GM15510 (cell line): ENCODE results near the gene GJB4.

Experiments used
- POLR2A ChIP-seq: IDR thresholded peaks from 3 replicates; pipeline ENCODE4 v1.6.1; 2011; ENCODE audit warnings: borderline replicate concordance; ENCODE audit not compliant: insufficient read length; ENCODE audit errors: extremely low read depth

The GJB4 gene

GRCh38 chr1:34770891-34771504 lies 11.5 kb downstream of the GJB4 start:
- no peak for TF ChIP-seq POLR2A

GRCh38 chr1:34771573-34772371 lies 12.2 kb downstream of the GJB4 start:
- no peak for TF ChIP-seq POLR2A

- no peak for TF ChIP-seq POLR2A
These were observed 15.4 kb downstream of the GJB4 start for GRCh38 chr1:34774957-34775356.

DNA sequence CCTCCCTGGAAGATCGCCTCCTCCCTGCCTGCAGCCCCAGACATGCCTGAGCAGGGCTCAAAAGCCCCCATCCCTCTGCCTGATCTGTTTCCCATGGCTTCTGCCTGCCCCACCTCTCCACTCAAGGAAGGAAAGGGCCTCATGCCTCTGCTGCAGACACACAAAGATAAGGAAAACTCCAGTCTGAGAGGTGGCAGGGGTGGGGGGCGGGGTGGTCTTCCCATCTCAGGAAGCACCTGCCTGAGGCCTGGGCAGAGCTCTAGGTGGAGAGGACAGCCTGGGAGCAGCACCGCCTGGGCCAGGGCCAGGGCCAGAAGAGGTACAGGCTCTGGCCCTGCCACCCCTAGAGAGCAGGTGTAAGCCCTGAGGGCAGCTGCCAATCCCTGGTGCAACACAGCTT lies 17.4 kb downstream of the GJB4 start:
- no peak for TF ChIP-seq POLR2A

DNA sequence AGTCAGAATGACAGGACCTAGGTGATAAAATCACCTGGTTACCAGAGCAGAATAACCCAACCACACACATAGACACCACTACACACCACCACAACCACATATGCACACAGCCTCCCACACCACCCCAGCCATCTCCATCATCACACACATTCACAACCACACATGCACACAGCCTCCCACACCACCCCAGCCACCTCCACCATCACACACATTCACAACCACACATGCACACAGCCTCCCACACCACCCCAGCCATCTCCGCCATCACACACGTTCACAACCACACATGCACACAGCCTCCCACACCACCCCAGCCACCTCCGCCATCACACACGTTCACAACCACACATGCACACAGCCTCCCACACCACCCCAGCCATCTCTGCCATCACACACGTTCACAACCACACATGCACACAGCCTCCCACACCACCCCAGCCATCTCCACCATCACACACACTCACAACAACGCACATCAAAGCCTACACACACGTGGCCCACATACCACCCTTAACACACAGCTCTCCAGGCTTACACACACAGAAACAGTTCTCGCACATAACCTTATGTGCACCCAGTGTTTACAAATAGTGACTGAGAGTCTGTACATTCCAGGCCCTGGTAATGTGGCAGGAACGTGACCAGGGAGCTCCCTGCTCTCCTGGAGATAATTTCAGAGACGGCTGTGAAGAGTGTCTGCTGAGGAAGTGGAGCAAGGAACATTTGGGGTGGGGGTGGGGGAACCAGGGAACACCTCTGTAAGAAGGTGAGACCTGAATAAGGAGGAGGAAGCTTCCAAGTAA lies 18.2 kb downstream of the GJB4 start:
- TF ChIP-seq POLR2A = no peak

DNA sequence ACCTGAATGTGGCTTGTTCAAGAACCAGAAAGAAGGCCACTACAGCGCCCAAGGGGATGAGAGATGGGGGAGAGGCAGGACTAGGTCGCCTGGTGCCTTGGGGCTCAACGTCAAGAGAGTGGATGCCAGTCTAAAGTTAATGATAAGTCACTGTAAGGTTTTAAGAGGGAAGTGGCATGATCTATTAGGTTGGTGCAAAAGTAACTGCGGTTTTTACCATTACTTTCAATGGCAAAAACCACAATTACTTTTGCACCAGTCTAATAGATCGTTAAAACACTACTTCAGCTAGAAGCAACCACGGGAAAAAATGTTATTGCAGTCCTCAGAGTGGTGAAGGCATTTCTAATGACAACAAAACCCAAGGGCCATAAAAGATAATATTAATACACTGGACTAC lies 18.8 kb downstream of the GJB4 start:
- no peak for TF ChIP-seq POLR2A

- TF ChIP-seq POLR2A = no peak
These were observed 19.5 kb downstream of the GJB4 start for GRCh38 chr1:34779005-34779404.

DNA sequence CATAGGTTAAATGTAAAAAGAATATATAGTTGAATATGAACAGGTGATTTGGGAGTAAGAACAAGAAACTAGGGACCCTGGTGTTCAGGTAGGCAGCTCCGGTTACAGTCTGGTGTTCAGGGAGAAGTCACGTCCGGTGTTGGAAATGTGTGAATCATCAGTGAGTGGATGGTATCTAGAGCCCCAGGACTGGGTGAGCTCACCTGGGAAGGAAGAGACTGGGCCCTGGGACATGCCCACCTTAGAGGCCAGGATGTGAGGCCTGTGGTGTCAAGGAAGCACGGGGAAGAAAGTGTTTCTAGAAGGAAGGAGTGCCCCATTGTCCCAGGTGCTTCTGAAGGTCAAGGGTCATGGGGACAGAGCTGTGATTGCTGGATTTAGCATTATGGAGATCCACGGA lies 20.0 kb downstream of the GJB4 start:
- TF ChIP-seq POLR2A = no peak

GRCh38 chr1:34779962-34780361 lies 20.4 kb downstream of the GJB4 start:
- TF ChIP-seq POLR2A = no peak

GRCh38 chr1:34780528-34780927 lies 21.0 kb downstream of the GJB4 start:
- no peak for TF ChIP-seq POLR2A

DNA sequence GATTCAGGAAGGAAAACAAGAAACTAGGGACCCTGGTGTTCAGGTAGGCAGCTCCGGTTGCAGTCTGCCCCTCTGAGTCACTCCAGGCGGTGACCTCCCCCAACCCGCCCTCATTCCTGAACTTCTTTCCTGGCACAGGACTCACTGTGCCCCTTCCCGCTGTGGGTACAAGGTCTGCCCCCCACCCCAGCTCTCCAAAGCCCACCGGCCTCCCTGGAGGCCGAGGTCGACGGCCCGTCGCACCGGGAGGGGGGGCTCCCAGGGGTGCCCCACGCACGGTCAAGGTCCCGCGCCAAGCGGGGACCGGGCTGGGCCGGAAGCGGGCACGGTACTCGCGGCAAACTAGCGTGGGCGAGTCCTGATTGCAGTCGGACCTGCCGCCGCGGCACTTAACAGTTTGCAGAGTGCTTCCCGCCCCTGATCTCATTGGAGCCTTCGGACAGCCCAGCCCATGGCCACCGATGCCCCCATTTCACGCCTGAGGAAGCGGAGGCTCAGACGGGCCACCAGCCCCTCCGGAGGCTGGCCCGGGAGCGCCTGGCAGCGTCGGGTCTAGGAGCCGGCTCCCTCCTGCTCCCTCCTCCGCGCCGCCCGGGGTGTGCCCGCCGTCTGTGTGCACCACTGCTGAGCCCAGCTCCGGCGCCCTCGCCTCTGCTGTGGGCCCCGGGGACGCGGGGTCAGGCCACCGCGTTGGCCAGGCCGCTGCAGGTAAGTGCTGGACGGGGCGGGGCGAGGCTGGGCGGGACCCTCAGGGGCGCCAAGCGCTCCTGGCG lies 21.7 kb downstream of the GJB4 start, which contains the start of gene GJB3:
Gene GJB3, plus strand, starts transcription at position 144 of the 773 bp plus-strand sequence. CDS start 3,549 bp downstream, outside the sequence.
- no peak for TF ChIP-seq POLR2A

- no peak for TF ChIP-seq POLR2A
These were observed 22.4 kb downstream of the GJB4 start for GRCh38 chr1:34781844-34782391.

- no peak for TF ChIP-seq POLR2A
These were observed 25.2 kb downstream of the GJB4 start for GRCh38 chr1:34784751-34785221.

GRCh38 chr1:34785231-34785874 lies 25.8 kb downstream of the GJB4 start:
- TF ChIP-seq POLR2A = no peak

DNA sequence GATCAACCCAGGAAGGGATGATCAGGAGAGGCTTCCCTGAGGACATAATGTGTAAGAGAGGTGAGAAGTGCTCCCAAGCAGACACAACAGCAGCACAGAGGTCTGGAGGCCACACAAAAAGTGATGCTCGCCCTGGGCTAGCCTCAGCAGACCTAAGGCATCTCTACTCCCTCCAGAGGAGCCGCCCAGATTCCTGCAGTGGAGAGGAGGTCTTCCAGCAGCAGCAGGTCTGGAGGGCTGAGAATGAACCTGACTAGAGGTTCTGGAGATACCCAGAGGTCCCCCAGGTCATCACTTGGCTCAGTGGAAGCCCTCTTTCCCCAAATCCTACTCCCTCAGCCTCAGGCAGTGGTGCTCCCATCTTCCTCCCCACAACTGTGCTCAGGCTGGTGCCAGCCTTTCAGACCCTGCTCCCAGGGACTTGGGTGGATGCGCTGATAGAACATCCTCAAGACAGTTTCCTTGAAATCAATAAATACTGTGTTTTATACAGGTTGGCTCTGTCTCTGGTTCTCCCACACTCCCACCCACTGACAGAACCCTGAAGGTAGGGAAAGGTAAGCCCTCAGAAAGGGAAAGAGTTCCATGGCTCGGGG lies 26.4 kb downstream of the GJB4 start:
- TF ChIP-seq POLR2A = no peak
